Dedifferentiated amniotic fluid mesenchymal stem cell (primary cell): ENCODE data around the gene ARHGEF28.

Source experiments
- DNase-seq: peaks from one replicate; pipeline ENCODE4 v3.0.0-alpha.2; 2016; ENCODE audit errors: extremely low spot score

ARHGEF28 gene

DNA sequence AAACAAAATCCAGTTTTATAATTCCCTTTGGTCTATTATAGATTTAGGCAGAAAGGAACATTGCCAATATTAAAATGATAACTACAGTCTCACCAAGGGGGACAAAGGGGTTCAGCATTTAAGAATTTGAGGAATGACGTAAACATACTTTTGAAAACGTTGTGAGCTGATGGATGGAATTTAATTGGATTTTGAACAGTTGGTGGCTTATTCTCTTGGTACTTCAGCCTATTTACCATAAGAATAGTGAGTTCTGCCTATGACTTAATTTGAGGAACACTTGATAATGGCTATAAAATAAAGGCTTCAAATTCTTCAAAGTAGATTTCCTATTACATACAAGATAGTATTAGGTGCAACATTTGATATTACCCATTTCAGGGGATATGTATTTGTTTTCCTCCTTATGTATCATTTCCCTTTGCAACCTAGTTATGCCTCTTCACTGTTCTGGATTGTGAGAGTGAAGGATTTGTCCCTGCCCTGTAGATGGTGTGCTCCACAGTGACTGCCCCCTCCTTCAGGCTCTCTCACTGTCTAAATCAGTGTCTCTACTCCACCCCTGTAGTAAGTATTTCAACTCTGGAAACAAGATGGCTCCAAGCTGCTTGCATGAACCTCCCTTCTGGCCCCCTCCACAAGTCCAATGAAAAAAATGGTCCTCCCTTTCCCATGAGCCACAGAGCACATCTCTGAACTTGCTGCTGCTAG is 225.6 kb downstream of the ARHGEF28 start:
- DNase-seq, result no peak

DNA sequence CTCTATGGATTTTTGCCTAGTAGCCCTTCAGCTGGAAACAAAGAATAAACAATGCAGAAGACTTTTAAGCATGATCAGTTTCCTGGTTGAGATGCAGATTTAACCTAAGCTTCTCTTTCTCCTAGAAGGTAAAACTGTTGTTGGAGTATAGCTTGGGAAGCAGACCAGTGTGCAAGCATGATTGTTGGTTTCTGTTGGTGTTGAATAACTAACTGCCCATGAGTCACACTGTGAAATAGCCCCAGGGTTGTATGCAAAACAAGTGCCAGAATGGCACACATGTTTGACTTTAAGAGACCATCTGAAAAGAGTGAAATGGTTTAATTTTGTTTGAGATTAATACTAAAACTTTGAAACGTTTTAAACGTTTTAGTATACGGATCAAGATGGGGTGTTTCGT is 227.1 kb downstream of the ARHGEF28 start:
- DNase-seq, result peak; percentile 88

DNA sequence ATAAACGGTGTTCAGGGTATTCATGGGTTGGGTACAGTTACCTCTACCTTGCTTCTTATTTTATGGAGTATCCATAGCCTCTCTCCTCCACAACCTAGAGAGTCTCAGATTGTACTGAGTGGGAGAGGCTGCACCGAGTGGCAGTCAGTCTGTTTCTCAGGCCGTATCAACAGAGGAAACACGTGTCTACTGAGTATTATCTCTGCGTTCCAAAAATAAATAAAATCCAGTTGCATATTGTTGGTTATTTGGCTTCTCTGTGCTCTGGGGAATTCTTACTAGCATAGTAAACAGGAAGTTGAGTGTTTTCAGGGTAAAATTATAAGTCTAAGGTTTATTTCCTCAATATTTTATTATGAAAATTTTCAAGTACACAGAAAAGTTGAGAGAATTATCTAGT is 231.0 kb downstream of the ARHGEF28 start:
- no peak for DNase-seq

DNA sequence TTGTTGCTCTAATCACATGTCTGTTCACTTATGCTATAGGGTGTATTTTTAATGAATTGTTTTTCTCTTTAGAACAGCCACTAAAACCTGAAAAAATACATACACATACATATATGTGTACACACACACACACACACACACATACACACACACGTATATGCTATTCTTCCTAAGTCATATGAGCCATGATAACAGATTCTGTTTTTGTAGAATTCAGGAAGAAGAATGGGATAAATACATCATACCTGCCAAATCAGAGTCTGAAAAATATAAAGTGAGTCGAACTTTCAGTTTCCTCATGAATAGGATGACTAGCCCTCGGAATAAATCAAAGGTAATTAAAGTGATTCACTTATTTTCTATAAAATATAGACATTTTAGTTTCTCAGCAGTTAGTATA is 231.4 kb downstream of the ARHGEF28 start:
- DNase-seq, result no peak

DNA sequence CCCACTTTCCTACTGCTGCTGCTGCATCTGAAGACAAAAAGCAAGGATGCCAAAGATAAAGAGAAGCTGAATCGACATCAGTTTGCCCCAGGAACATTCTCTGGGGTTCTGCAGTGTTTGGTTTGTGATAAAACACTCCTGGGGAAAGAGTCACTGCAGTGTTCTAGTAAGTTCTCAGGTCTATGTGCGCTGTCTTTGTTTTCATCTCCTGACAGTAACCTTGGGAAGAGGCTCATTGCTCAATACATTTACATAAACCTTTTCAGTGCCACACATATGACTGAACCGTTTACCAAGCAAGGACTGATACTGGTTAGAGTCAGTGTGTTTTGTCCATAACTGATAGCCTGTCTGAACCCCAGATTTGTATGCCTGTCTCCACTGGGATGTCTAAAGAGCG is 232.1 kb downstream of the ARHGEF28 start:
- DNase-seq, result peak; percentile 14

DNA sequence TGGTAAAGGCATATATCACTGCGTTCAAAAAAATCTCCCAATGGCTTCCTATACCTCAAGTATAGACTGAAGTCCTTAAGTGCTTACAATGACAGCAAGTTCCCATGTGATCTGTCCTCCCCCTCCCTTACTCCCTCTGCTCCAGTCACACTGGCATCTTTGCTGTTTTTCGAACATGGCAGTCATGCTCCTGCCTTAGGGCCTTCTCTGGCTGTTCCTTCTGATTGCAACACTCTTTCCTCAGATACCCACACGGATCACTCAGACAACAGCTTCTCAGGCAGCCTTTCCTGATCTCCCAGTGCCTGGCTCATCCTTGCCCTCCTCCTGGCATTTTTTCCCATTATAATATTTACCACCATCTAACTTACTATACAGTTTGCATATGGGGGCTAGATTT is 232.8 kb downstream of the ARHGEF28 start:
- DNase-seq, result no peak

DNA sequence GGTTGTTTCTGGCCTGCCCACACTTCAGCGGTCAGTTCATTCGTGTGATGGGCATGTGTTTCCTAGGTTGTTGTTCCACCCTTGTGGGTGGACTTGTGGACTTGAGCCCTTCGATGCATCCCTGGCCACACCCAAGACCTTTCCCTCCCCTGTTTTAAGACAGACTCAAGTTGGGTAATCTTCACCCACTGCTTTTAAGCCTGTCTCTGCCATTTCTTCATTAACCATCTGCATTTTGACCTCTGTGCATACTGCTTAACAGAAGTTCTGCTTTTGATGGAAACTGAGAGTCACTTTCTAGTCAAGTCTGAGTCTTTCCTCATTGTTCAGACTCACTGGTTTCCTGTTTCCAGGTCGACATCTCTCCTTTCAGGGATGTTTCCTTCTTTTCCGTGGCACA is 233.7 kb downstream of the ARHGEF28 start:
- DNase-seq, result no peak

DNA sequence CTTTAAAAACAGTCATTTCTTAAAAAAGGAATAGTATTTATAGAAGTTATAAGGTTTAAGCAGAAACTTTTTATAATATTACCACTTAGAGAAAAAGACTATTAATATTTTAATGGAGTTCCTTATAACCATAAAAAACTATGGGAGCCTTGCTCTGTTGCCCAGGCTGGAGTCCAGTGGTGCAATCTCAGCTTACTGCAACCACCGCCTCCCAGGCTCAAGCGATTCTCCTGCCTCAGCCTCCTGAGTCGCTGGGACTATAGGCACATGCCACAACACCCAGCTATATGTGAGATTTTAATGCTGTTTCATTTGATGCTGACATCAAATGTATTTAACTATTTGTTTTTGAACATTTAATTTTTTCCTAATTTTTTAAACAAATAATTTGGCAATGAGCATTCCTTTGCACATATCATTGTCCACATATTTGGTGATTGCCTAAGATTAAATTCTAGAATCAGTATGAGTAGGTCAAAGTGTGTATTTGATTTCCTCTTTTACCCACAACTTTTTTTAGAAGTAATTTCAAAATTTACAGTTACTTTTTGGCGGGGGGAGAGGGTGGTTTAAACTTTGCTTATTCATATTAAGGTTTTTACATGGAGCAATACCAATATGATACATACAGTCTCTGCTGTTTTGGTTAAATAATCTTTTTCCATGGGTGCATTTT is 235.5 kb downstream of the ARHGEF28 start:
- no peak for DNase-seq

DNA sequence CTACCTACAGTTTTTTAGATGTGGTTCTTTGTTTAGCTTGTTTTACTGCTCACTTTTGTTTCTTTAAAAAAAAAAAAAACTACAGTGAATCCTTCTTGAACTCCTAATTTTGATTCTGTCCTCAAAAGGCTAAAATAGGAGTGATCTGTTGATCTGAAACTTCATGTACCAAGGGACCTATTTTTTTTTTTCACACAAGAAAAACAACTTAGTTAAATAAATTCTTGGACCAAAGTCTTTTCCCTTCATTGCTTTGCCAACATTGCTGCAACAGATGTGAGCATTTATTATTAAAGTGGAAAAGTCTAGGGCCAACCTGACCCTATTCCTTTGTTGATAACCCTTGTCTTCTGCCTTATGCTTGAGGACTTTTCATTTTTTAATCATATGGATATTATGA is 236.8 kb downstream of the ARHGEF28 start:
- DNase-seq, result no peak

DNA sequence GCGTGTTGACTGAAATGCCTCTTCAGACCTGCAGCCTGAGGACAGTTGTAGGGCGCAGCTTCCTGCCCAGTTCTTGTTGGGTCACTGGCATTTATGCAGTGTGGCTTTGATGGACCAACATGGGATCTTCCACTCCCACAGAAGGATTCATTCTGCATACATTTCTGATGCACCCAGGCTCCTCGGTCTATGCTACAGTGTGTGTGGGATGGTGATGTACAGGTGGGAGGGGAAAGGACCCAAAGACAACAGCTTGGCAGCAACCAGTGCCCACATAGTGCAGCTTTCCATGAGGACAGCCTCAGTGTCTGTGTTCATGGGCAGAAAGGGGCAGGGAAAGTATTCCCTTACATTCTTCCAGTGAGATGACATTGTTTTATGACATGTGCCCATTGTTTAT is 237.9 kb downstream of the ARHGEF28 start:
- no peak for DNase-seq

DNA sequence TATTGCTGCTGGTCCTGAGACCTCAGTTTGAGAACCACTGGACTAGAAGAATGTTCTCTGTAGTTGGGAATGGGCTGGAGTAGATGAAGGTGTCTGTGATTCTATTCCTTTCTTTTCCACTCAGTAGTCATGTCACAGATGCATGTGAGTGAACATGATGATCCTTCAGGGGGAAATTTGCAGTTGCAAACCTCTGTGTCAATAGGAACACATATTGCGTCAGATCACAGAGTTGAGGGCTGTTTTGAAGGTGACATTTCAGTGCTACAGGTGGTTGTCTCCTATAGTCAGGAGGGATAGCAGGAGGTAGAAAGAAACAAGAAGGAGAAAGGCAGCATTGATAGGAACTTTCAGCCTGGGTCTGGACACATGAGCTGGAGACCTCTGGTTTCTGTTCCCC is 239.3 kb downstream of the ARHGEF28 start:
- DNase-seq, result no peak

DNA sequence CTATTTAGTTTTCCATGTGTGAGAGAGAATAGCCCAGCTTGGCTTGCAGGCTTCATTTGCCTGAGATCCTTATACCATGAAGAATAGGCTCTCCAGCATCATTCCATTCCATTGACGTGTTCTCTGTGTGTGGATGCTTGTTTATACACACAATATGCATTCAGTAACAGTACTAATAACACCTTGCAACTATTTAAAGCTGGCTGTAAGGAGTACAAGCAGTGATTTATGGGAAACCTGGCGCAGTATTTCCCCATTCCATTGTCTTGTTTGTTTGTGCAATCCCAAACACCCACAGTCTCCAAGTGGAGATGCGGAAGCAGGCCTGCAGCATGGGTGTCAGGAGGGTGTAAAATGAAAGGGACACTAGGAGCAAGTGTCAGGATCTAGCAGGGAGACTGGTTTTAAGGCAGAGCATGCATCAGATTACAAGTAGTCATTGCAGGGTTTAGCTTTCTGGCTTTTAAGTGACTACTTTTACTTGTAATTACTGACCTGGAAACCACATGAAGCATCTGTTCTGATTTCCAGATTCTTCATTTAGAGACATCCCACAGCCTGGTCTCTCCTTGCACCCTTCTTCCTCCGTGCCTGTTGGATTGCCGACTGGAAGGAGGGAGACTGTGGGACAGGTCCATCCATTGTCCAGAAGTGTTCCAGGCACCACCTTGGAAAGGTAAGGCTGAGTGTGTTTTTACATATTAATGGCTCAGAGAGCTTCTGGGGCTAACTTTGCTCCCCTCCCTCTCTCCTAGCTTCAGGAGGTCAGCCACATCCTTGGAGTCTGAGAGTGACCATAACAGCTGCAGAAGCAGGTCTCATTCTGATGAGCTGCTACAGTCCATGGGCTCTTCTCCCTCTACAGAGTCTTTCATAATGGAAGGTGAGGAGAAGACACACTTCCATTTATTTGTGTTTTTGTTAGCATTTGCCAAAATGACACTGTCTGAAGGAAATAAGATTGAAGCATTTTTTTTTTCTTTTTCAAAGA is 241.6 kb downstream of the ARHGEF28 start:
- peak; percentile 60 for DNase-seq

DNA sequence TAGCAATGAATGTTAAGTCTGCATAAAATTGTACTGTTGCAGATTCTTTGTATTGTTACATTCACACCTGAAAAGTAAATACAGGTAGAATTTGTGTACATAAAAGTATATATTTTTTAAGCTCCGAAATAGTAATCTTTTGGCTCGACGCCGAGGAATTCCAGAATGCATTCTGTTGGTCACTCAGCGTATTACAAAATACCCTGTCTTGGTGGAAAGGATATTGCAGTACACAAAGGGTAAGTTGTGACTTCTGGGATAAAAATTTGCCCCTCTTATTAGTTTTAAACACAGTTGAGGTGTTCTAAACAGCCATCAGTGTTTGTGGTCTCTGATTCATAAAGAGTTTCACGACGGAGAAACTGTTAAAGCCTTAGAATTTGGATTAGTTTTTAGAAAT is 257.6 kb downstream of the ARHGEF28 start:
- DNase-seq, result no peak

DNA sequence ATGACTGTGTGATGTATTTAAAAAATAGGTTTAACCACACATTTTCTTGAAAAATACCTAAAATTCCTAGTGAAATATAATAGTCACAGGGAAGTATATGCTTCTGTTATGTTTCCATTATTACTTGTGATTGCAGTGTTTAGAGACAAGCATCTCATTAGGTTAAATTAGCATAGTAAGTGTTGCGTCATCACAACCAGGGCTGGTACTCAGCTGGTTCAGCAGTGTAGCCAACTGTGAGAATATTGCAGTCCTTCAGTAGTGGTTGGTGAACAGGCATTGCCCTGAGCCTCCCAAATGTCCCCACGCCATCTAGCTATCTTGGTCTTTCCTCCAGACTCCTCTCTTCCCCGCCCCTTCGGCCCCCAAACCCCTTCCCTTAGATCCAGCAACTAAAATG is 261.7 kb downstream of the ARHGEF28 start:
- DNase-seq, result no peak

DNA sequence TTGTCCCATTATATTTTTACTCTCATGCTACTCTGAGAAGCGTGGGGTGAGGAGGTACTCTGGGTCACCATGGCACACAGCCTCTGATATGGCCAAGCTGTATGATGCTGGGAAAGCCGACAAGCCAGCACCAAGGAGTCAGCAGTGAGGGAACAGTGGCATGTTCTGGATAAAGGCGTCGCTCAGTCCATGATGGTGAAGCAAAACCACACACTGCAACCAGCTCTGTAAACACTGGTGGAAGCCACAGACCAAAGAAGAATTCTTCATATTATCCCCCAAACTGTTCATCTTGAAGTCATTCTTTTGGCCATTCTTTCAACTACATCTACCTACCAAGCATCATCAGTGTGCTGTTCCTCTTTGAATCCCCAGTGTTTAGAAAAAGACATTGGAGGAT is 264.6 kb downstream of the ARHGEF28 start:
- DNase-seq, result no peak

DNA sequence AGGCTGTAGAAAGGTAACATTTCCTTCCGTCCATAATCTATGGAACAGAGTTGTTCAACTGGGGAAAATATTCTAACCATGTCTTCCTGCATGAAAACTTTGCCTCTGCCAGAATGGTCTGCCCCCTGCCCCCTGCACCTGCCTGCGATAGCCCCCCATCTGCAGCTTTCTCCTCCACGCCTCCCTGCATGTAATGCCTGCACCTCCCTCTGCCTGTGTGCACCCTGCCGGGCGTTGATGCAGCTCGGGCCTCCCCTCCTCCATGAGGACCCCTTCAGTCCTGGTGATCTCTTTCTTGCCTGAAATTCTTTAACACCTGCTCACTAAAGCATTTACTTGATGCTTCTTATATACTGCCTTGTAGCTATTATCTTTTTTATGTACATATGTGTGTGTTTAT is 266.2 kb downstream of the ARHGEF28 start:
- no peak for DNase-seq

DNA sequence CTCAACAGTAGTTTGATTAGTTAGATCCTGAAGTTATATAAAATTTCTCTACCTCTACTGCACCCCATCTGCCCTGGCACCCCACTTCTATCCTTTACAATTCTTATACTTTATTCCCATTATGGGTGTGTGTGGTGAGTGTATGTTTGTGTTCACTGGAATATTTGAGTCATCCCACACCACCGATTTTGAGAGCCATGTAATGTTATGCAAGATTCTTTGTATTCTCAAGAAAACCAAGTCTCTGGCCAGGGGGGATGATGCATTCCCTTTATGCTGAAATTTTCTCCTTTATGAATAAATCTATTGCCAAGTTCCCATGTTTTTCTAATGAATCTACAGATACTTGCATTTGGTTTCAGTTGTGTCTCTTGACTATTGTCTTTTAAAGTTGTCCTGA is 266.8 kb downstream of the ARHGEF28 start:
- DNase-seq, result peak; percentile 86

DNA sequence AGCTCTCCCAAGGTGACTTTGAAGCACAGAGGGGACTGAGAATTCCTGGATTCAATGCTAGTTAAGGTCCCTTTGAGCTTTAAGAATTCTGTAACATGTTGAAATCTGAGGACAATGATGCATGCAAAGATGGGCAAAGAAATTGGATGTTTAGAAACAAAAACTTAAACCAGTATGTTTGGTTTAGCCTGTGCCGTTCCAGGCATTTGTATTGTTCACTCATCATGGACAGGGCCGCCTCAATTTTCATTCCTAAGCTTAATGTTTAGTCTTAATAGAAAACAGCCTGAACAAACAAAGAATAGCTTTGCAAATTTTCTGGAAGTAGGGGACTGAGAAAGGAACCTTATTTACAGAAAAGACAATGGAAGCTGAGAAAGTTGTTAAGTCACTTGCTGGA is 267.8 kb downstream of the ARHGEF28 start:
- no peak for DNase-seq

DNA sequence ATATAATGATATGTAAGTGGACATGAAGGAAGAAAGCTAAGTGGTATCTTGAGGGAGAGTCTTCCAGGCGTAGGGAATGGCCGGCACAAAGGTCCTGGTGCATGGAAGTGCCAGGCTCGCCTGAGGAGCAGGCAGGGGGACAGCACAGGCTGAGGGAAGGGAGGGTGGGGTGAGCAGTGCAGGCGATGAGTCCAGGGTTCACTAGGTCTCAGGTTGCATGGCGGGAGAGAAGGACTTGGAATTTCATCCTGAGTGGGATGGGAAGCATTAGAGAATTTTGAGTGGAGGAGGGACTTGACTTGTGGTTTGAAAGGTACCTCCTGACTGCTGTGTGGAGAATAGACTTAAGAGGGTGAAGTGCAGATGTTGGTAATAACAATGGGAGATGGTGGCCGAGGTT is 268.9 kb downstream of the ARHGEF28 start:
- no peak for DNase-seq

DNA sequence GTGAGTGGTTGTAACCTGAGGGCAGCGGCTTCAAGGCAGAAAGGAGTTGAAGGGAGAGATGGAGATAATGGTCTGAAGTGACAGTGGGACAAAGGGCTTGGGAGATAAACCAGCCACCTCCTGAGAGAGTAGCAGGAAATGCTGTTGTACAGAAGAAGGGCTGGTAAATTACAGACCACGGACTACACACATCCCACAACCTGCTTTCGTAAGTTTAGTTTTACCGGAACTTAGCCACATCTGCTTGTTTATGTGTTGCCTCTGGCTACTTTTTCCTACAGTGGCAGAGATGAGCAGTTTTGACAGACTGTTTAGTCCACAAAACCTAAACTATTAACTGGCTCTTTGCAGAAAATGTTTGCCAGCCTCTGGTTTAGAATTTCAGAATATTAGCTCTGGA is 269.5 kb downstream of the ARHGEF28 start:
- no peak for DNase-seq

DNA sequence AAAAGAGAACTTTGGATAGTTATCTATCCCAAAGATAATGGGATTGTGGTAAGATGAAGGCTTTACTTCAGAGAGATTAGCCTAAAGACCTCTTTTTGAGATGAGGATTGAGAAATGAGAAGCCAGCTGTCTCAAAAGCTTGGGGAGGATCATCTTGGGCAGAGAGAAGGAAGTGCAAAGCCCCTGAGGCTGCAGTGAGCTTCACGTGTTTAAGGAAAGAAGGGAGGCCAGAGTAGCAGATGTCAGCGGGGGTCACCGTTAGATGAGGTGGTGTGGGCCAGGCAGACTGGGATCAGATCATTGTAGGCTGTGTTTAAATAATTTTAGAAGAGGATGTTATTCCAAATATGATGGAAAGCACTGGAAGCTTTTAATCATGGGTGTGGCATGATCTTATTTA is 270.1 kb downstream of the ARHGEF28 start:
- DNase-seq, result no peak

DNA sequence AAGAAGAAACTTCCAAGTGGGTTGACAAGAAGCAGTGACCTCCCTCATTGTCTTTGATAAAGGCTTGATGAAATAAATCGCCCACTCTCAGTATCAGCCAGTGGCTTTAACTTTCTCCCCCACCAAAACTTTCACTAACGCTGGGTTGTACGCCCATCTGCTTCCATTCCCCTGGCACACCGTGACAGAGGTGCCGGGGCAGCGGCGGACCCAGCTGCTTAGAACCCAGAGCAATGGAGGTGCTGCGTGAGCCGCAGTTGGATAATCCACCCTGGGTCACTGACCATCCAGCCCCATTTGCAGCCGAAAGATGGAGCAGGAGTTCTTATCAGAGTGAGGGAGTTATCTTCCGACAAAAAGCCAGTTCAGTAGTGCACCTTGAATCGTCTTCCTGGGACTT is 270.7 kb downstream of the ARHGEF28 start:
- no peak for DNase-seq

DNA sequence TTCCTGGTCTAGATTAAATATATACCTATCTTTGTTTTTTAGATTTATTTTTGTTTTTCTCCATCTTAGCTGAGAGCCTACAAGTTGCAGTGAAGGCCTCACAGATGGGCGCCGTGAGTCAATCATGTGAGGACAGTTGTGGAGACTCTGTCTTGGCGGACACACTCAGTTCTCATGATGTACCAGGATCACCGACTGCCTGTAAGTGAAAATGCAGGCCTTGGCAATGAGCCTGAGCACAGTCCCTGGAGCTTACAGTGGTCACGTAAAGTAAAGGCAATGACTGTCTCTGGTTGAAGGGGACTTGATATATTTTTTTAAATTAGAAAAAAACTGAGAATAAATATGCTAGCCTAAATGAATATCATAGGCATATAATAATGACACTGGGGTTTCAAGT is 271.9 kb downstream of the ARHGEF28 start:
- DNase-seq, result no peak
